Brain microvascular endothelial cell (primary cell): Measurements from ENCODE around the gene ZFAND3.

Source experiments
- DNase-seq: peaks from one replicate; pipeline ENCODE4 v3.0.0-alpha.2; 2020
- H3K27ac ChIP-seq: fragments of 250-450 bp; sonication (Bioruptor Pico); 2 replicates; pipeline ENCODE4 v1.5.1; 2020; ENCODE audit warnings: mild to moderate bottlenecking, moderate library complexity
- H3K27me3 ChIP-seq: fragments of 250-450 bp; sonication (Bioruptor Pico); replicated peaks from 2 replicates; pipeline ENCODE4 v1.5.1; 2020; ENCODE audit warnings: mild to moderate bottlenecking
- H3K36me3 ChIP-seq: fragments of 250-450 bp; sonication (Bioruptor Pico); replicated peaks from 2 replicates; pipeline ENCODE4 v1.5.1; 2020; ENCODE audit warnings: mild to moderate bottlenecking
- H3K4me3 ChIP-seq: 2 replicates; pipeline ENCODE4 v1.5.1; 2011; ENCODE audit warnings: low read depth, mild to moderate bottlenecking, control low read depth, low read length, moderate library complexity
- CTCF ChIP-seq: IDR thresholded peaks from 2 replicates; pipeline ENCODE4 v1.5.1; 2011; ENCODE audit warnings: low read depth, mild to moderate bottlenecking, moderate library complexity, low read length, control low read depth, inconsistent platforms; ENCODE audit errors: missing control alignments
- in situ Hi-C: cut with HindIII; loops from 2 replicates; pipeline ENCODE4 v1.10.0; 2017; ENCODE audit warnings: low sequenced_read_pairs, low pct_ligation_motif_present

Gene ZFAND3

GRCh38 chr6:38163186-38164130 is 343.9 kb downstream of the ZFAND3 start:
- no peak overlapping the region for H3K4me3 ChIP-seq
- TF ChIP-seq CTCF, result no peak
- no peak overlapping the region for H3K27ac ChIP-seq
- no peak for DNase-seq
- no peaks in the 10 kb centered on the region for H3K27me3 ChIP-seq
- H3K36me3 ChIP-seq, result peaks cover 3% of the 10 kb centered on the region
- in situ Hi-C loops, result no loop called here

- Histone ChIP-seq H3K27ac (no peak overlapping the region), H3K4me3 (no peak overlapping the region), H3K36me3 (peaks cover 3% of the 10 kb centered on the region), H3K27me3 (no peaks in the 10 kb centered on the region)
- no peak for DNase-seq
- no peak for TF ChIP-seq CTCF
- in situ Hi-C loops, result no loop called here
Measured at GRCh38 chr6:38164131-38164481, 344.6 kb downstream of the ZFAND3 start.

- peaks cover 3% of the 10 kb centered on the region for H3K36me3 ChIP-seq
- in situ Hi-C loops, result no loop called here
- no peak for DNase-seq
- no peaks in the 10 kb centered on the region for H3K27me3 ChIP-seq
- no peak overlapping the region for H3K4me3 ChIP-seq
- TF ChIP-seq CTCF, result no peak
- H3K27ac ChIP-seq, result no peak overlapping the region
Measured at GRCh38 chr6:38164671-38165108, 345.2 kb downstream of the ZFAND3 start.

- Histone ChIP-seq H3K27ac (no peak overlapping the region), H3K36me3 (no peaks in the 10 kb centered on the region), H3K27me3 (no peaks in the 10 kb centered on the region), H3K4me3 (no peak overlapping the region)
- no peak for DNase-seq
- no peak for TF ChIP-seq CTCF
- in situ Hi-C loops, result no loop called here
Measured at GRCh38 chr6:38166411-38167240, 347.1 kb downstream of the ZFAND3 start.

- H3K27ac ChIP-seq, result no peak overlapping the region
- H3K36me3 ChIP-seq, result no peaks in the 10 kb centered on the region
- no peaks in the 10 kb centered on the region for H3K27me3 ChIP-seq
- in situ Hi-C loops, result no loop called here
- TF ChIP-seq CTCF, result no peak
- DNase-seq, result no peak
- H3K4me3 ChIP-seq, result no peak overlapping the region
Measured at GRCh38 chr6:38167598-38167997, 348.1 kb downstream of the ZFAND3 start.
